Tibial nerve (tissue), 4 donors: ENCODE measurements around the gene SHROOM2.

ENCODE experiments used
- EP300 ChIP-seq, 2 donors: sonication (generic); formaldehyde crosslinking; IDR thresholded peaks; one replicate each; pipeline ENCODE4 v1.6.1; 2017; ENCODE audit warnings: antibody characterized with exemption in 2 of 2, mild to moderate bottlenecking in 1 of 2
- POLR2A ChIP-seq, 2 donors: fragments of 450-650 bp; IDR thresholded peaks; one replicate each; pipeline ENCODE4 v1.6.1; 2017; ENCODE audit warnings: antibody characterized with exemption in 2 of 2, mild to moderate bottlenecking in 2 of 2, moderate library complexity in 2 of 2
- TF ChIP-seq, protein P1 (sequence below), 5 experiments: fragments of 200-600 bp in 3 of 5; fragments of 450-650 bp in 2 of 5; sonication (generic) in 3 of 5; IDR thresholded peaks; one replicate each; pipeline ENCODE4 v1.5.1; 2016 to 2019; ENCODE audit warnings: antibody characterized with exemption in 5 of 5, mild to moderate bottlenecking in 3 of 5, moderate library complexity in 2 of 5

DNA sequence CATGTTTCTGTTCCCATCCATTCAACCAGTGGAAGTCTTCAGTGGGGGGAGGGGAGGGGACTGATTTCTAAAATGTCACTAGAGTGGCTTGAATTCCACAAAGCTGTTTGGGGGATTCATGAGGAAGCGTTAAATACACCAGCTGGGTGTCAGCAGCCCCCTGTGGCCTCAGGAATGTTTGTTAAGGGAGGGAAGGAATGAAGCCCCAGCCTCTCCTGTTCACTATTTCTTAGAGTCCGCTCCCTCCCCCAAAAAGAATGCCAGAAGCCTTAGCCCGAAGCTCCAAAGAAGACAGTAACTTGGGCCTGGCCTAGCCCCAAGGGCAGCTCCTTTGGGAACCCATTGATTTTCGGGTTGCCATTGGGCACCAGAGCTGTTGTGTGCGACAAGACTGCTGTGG is 3.3 kb downstream of the SHROOM2 start:
- TF ChIP-seq, protein P1, sequence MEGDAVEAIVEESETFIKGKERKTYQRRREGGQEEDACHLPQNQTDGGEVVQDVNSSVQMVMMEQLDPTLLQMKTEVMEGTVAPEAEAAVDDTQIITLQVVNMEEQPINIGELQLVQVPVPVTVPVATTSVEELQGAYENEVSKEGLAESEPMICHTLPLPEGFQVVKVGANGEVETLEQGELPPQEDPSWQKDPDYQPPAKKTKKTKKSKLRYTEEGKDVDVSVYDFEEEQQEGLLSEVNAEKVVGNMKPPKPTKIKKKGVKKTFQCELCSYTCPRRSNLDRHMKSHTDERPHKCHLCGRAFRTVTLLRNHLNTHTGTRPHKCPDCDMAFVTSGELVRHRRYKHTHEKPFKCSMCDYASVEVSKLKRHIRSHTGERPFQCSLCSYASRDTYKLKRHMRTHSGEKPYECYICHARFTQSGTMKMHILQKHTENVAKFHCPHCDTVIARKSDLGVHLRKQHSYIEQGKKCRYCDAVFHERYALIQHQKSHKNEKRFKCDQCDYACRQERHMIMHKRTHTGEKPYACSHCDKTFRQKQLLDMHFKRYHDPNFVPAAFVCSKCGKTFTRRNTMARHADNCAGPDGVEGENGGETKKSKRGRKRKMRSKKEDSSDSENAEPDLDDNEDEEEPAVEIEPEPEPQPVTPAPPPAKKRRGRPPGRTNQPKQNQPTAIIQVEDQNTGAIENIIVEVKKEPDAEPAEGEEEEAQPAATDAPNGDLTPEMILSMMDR (IDR thresholded peaks at IDR 0.05) = no peak
- TF ChIP-seq EP300 (IDR thresholded peaks at IDR 0.05) (no peak), POLR2A (IDR thresholded peaks at IDR 0.05) (no peak)
